HG03378 (cell line): Measurements from ENCODE around the gene USP47.

Source experiments
- ATAC-seq: cut with Tn5 transposase; IDR thresholded peaks from one replicate; pipeline ENCODE4 v1.9.1; 2021; ENCODE audit warnings: mild to moderate bottlenecking, moderate library complexity; ENCODE audit not compliant: unreplicated experiment

The USP47 gene

GRCh38 chr11:11996321-11997048, 154.7 kb downstream of the USP47 start:
- ATAC-seq = no peak

GRCh38 chr11:11997049-11997322, 155.2 kb downstream of the USP47 start:
- no peak for ATAC-seq

- no peak for ATAC-seq
Observed at GRCh38 chr11:11998091-11998781, 156.5 kb downstream of the USP47 start.

GRCh38 chr11:12001186-12001585, 159.4 kb downstream of the USP47 start:
- ATAC-seq = no peak

GRCh38 chr11:12003336-12003735, 161.6 kb downstream of the USP47 start:
- ATAC-seq = no peak

- ATAC-seq = no peak
Observed at GRCh38 chr11:12003815-12004214, 162.0 kb downstream of the USP47 start.

GRCh38 chr11:12005061-12005460, 163.3 kb downstream of the USP47 start:
- no peak for ATAC-seq

- no peak for ATAC-seq
Observed at GRCh38 chr11:12005476-12005875, 163.7 kb downstream of the USP47 start.

GRCh38 chr11:12006552-12007229, 164.9 kb downstream of the USP47 start:
- ATAC-seq = no peak

GRCh38 chr11:12007230-12007593, 165.4 kb downstream of the USP47 start:
- ATAC-seq = no peak

GRCh38 chr11:12007769-12008737, 166.3 kb downstream of the USP47 start, which contains the start of gene DKK3:
DKK3 (minus strand) TSS chr11:12008626; CDS start chr11:12008582, 44 bp downstream.
- no peak for ATAC-seq
